ENCODE data around the gene IQGAP2.

DNA sequence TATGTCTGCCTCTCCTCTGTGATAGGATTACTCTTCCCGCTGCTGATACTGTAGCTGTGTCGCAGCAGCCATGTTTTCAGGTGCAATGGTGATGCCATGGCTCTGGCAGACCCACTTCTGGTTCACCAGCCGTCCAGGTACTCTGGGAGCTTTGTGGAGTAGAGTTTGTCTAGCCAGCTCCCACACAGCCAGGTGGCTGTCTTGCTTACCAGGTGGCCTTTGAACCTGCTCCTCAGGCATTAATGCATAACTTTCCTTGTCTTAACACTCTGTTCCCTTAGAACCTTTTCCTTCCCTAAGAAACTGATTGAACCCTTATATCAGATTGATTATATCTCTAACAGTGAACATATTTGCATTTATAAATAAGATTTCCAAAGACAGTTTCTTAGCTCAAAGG is 177.9 kb downstream of the IQGAP2 start:
- no peak for TF ChIP-seq EZH2 (IDR thresholded peaks at IDR 0.05; ENCODE audit: borderline replicate concordance, low read depth, low read length)
- TF ChIP-seq SIN3A (IDR thresholded peaks at IDR 0.05; ENCODE audit: borderline replicate concordance in 2 of 2, control insufficient read depth in 1 of 2, low read depth in 2 of 2, low read length in 2 of 2) = no peak
- no peak for TF ChIP-seq NFYB (IDR thresholded peaks at IDR 0.05; ENCODE audit: extremely low read depth, insufficient read length)
- no peak for TF ChIP-seq TAF1 (IDR thresholded peaks at IDR 0.05; ENCODE audit: control insufficient read depth, extremely low read depth, insufficient read depth, low read length, severe bottlenecking)
- TF ChIP-seq CBX1 (IDR thresholded peaks at IDR 0.05; ENCODE audit: low read depth) = no peak
- TF ChIP-seq ZFP1 (CRISPR knock-in tag; IDR thresholded peaks at IDR 0.05) = no peak
- no peak for TF ChIP-seq RFX5 (IDR thresholded peaks at IDR 0.05; ENCODE audit: low read depth, low read length)
- no peak for TF ChIP-seq TGIF2 (CRISPR knock-in tag; IDR thresholded peaks at IDR 0.05)
- no peak for TF ChIP-seq SMARCE1 (IDR thresholded peaks at IDR 0.05)
- TF ChIP-seq MTA2 (IDR thresholded peaks at IDR 0.05; ENCODE audit: low read depth) = no peak
- no peak for TF ChIP-seq POLR2A (conservative IDR thresholded peaks at IDR 0.05)
- TF ChIP-seq EP300 (IDR thresholded peaks at IDR 0.05; ENCODE audit: low read length) = no peak
